Lung (tissue), 12 donors: ENCODE measurements around the gene TECTA. TPM values are rescaled to one million over a fixed set of nuclear protein-coding genes. Genes with fewer than 3 reads are reported as not detected.

ENCODE experiments used
- ATAC-seq: fragments of 200-7000 bp; cut with Tn5 transposase; one replicate; pipeline ENCODE4 v1.9.1; 2020; ENCODE audit warnings: moderate number of reproducible peaks; ENCODE audit not compliant: insufficient read depth, low FRiP score
- DNase-seq, 3 donors: peaks; one replicate each; pipeline ENCODE4 v3.0.0-alpha.2; 2013 to 2017
- H3K27ac ChIP-seq, 2 donors: one replicate each; pipeline ENCODE4 v1.5.1; 2013; ENCODE audit warnings: mild to moderate bottlenecking in 2 of 2, moderate library complexity in 2 of 2, control low read depth in 1 of 2, inconsistent platforms in 1 of 2, low read depth in 1 of 2, low read length in 1 of 2
- H3K27me3 ChIP-seq, 3 donors: one replicate each; pipeline ENCODE4 v1.5.1; 2013; ENCODE audit warnings: low read length in 2 of 3; ENCODE audit not compliant: control insufficient read depth in 3 of 3, insufficient read depth in 3 of 3
- H3K36me3 ChIP-seq, 4 donors: one replicate each; pipeline ENCODE4 v1.5.1; 2013; ENCODE audit warnings: low read length in 4 of 4, mild to moderate bottlenecking in 1 of 4, moderate library complexity in 1 of 4; ENCODE audit not compliant: control insufficient read depth in 4 of 4, insufficient read depth in 4 of 4
- H3K4me1 ChIP-seq, 5 donors: one replicate each; pipeline ENCODE4 v1.5.1; 2013; ENCODE audit warnings: low read length in 5 of 5, mild to moderate bottlenecking in 2 of 5, moderate library complexity in 1 of 5; ENCODE audit not compliant: control insufficient read depth in 5 of 5, insufficient read depth in 5 of 5
- H3K4me3 ChIP-seq: one replicate; pipeline ENCODE4 v1.5.1; 2013; ENCODE audit warnings: mild to moderate bottlenecking, control low read depth, moderate library complexity
- H3K9ac ChIP-seq, 2 donors: one replicate each; pipeline ENCODE4 v1.5.1; 2013; ENCODE audit warnings: low read length in 2 of 2, control low read depth in 1 of 2; ENCODE audit not compliant: insufficient read depth in 1 of 2
- H3K9me3 ChIP-seq, 4 donors: one replicate each; pipeline ENCODE4 v1.5.1; 2013; ENCODE audit warnings: low read length in 3 of 4, mild to moderate bottlenecking in 1 of 4, moderate library complexity in 1 of 4; ENCODE audit not compliant: control insufficient read depth in 4 of 4, insufficient read depth in 3 of 4
- WGBS, 2 donors: extraction: QIAGEN DNeasy Blood & Tissue Kit; methylation state at CpG; one replicate each; pipeline ENCODE4 v1.1.7; 2013; 5-methylcytosine and 5-hydroxymethylcytosine counted together
- polyA plus RNA-seq, 2 donors: library from polyadenylated mRNA; stranded (reverse); fragments of 200-250 nt; gene quantifications; one replicate each; pipeline ENCODE4 v1.2.1, GENCODE V29; 2013
- total RNA-seq, 2 donors: library from RNA; depleted of rRNA in 1 of 2; stranded (reverse); fragments of >200 nt in 1 of 2; gene quantifications; one replicate each; pipeline ENCODE4 v1.2.1, GENCODE V29; 2014 to 2021
- TF ChIP-seq, protein P1 (sequence below): IDR thresholded peaks from 2 replicates; pipeline ENCODE4 v1.5.1; 2012; ENCODE audit warnings: mild to moderate bottlenecking; ENCODE audit errors: control extremely low read depth, extremely low read depth
- donor health status: control.
- donor health status: control.
- donor health status: Bipolar disorder and iron deficiency.
- donor health status: healthy.
- donor health status: DM: yes; HTN: yes; CAD: no.

The TECTA gene
- total and polyA plus RNA-seq, 4 donors, result 0.35 to 2.5 (median 0.82) TPM

DNA sequence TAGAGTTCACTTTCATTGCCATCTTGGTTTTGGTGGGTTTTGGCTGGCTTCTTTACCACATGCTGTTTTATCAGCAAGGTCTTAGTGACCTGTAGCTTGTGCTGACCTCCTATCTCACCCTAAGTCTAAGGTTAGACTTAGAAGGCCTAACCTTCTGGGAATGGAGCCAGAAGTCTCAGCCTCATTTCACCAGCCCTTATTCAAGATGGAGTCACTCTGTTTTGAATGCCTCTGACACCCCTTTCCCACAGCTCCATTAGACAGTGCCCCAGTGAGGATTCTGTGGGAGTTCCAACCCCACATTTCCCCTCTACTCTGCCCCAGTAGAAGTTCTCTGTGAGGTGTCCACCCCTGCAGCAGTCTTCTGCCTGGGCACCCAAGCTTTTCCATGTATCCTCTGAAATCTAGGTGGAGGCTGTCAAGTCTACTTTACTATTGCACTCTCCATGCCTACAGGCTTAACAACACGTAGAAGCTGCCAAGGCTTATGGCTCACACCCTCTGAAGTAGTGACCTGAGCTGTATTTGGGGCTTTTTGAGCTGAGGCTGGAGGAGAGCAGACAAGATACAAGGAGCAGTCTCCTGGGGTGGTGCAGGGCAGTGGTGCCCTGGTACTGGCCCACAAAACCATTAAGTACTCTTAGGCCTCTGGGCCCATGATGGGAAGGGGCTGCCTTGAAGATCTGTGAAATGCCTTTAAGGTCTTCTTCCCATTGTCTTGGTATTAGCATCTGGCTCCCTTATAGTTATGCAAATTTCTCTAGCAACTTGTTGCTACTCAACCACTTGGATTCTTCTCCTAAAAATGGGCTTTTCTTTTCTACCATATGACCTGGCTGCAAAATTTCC, 125.6 kb downstream of the TECTA start:
- Histone ChIP-seq H3K9ac (no peak overlapping the region), H3K36me3 (no peaks in the 10 kb centered on the region), H3K9me3 (peaks cover 0 to 2% (median 0%) of the 10 kb centered on the region in 4 donors), H3K27me3 (peaks cover 0 to 4% (median 0%) of the 10 kb centered on the region in 3 donors), H3K27ac (no peak overlapping the region), H3K4me1 (no peaks in the 10 kb centered on the region), H3K4me3 (no peak overlapping the region)
- TF ChIP-seq, protein P1, sequence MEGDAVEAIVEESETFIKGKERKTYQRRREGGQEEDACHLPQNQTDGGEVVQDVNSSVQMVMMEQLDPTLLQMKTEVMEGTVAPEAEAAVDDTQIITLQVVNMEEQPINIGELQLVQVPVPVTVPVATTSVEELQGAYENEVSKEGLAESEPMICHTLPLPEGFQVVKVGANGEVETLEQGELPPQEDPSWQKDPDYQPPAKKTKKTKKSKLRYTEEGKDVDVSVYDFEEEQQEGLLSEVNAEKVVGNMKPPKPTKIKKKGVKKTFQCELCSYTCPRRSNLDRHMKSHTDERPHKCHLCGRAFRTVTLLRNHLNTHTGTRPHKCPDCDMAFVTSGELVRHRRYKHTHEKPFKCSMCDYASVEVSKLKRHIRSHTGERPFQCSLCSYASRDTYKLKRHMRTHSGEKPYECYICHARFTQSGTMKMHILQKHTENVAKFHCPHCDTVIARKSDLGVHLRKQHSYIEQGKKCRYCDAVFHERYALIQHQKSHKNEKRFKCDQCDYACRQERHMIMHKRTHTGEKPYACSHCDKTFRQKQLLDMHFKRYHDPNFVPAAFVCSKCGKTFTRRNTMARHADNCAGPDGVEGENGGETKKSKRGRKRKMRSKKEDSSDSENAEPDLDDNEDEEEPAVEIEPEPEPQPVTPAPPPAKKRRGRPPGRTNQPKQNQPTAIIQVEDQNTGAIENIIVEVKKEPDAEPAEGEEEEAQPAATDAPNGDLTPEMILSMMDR, result no peak
- no peak for ATAC-seq
- DNase-seq, result no peak
- WGBS, 2 donors, result 84 to 88% methylated on average over 1 of the region's 1 CpG

DNA sequence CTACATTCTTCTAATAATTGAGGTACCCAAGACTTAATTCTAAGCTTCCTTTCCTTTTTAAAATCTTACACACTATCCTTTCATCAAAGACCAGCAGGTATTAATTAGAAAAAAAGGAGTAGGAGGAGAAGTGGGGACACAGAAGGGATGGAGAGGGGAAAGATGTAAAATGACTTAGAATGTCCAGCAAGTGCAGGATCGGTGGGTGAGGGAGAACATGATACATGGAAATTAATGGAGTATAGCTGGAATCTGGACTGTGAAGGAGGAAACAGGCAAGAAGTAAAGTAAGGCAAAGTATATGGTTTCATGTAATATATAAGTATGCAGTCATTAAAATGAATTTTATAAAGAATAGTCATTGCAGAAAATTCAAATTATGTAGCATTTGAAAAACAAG, 127.8 kb downstream of the TECTA start:
- DNase-seq (no peak), ATAC-seq (no peak)
- Histone ChIP-seq H3K4me3 (no peak overlapping the region), H3K9me3 (peaks cover 0 to 2% (median 0%) of the 10 kb centered on the region in 4 donors), H3K4me1 (no peaks in the 10 kb centered on the region), H3K9ac (no peak overlapping the region), H3K36me3 (no peaks in the 10 kb centered on the region), H3K27ac (no peak overlapping the region), H3K27me3 (no peaks in the 10 kb centered on the region)
- 82 to 90% methylated on average over 1 of the region's 1 CpG for WGBS, 2 donors
- TF ChIP-seq, protein P1, result no peak

DNA sequence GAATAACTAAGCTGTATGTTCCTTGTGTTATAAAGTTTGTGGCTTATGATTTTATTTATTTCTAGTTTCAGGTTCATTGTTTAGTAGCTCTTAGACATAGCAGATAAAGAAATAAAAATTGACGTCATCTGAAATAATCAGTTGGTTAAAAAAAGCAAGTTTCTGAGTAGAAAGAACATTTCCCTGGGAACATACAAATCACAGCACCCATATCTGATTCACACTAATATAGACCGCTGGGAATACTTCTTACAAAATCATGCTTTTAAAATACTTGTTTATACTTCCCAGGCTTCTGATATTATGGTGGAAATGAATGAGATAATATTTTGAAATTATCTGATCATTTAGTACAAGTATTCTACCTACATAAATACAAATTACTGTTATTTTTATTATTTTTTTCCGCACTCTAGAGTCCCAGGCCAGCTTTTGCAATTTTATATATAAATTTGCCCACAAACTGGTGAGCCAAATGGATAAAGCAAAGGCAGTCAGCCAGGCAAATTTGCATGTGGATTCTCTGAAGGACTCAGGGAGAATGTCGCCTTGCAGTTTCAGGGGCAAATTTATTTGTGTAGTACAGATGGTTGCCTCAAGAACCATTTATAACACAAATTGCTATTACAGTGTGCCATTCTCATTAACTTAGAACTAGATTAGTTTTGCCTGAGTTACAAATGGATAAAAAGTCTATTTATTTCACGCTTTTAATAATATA, 128.6 kb downstream of the TECTA start:
- Histone ChIP-seq H3K27ac (no peak overlapping the region), H3K4me3 (no peak overlapping the region), H3K4me1 (no peaks in the 10 kb centered on the region), H3K36me3 (no peaks in the 10 kb centered on the region), H3K9ac (no peak overlapping the region), H3K27me3 (no peaks in the 10 kb centered on the region), H3K9me3 (peaks cover 0 to 2% (median 0%) of the 10 kb centered on the region in 4 donors)
- DNase-seq (no peak), ATAC-seq (no peak)
- TF ChIP-seq, protein P1, result no peak
- 91 to 95% methylated on average over 5 of the region's 5 CpGs for WGBS, 2 donors
